H1 (cell line): ENCODE data around the gene POLE. TPM values are rescaled to one million over a fixed set of nuclear protein-coding genes. Genes with fewer than 3 reads are reported as not detected.

Experiments used
- CTCF ChIA-PET: fragments of 300-600 bp; sonication (Branson Sonifier 250); formaldehyde crosslinking; loops from one replicate; lab custom pipeline; 2021; ENCODE audit not compliant: partially characterized antibody; lab: Charles Lee
- POLR2A ChIA-PET: fragments of 300-600 bp; sonication (Branson Sonifier 250); formaldehyde crosslinking; loops from one replicate; lab custom pipeline; 2021; ENCODE audit warnings: inconsistent platforms; ENCODE audit not compliant: partially characterized antibody; lab: Charles Lee
- DNase-seq, 2 experiments: peaks; one replicate each; pipeline versions ENCODE4 v3.0.0 to v3.0.0-alpha.2; 2010 to 2022; ENCODE audit warnings: low spot score in 2 of 2, low read depth in 1 of 2, mixed read lengths in 1 of 2
- FAIRE-seq: peaks from 2 replicates; lab custom pipeline; 2011; peaks lifted over from hg19 to GRCh38; lab: Jason Lieb, UNC
- H2AFZ ChIP-seq: 2 replicates; pipeline ENCODE4 v1.8.1; 2012; ENCODE audit warnings: low read length, inconsistent platforms
- H2AK5ac ChIP-seq: 2 replicates; pipeline ENCODE4 v1.6.1; 2013; ENCODE audit warnings: low read depth, low read length
- H2BK120ac ChIP-seq: replicated peaks from 2 replicates; pipeline ENCODE3; 2013; ENCODE audit warnings: low read depth, low read length, inconsistent platforms
- H2BK12ac ChIP-seq: 2 replicates; pipeline ENCODE4 v1.6.1; 2013; ENCODE audit warnings: low read depth, low read length
- H2BK15ac ChIP-seq: 2 replicates; pipeline ENCODE4 v1.6.1; 2013; ENCODE audit warnings: low read length
- H2BK20ac ChIP-seq: 2 replicates; pipeline ENCODE4 v1.6.1; 2013; ENCODE audit warnings: low read length
- H2BK5ac ChIP-seq: 2 replicates; pipeline ENCODE4 v1.6.1; 2013; ENCODE audit warnings: low read depth, low read length
- H3K14ac ChIP-seq: 2 replicates; pipeline ENCODE4 v1.6.1; 2013; ENCODE audit warnings: inconsistent platforms; ENCODE audit not compliant: insufficient read length
- H3K18ac ChIP-seq: 2 replicates; pipeline ENCODE4 v1.6.1; 2013; ENCODE audit warnings: low read length; ENCODE audit errors: extremely low read depth
- H3K23ac ChIP-seq: 2 replicates; pipeline ENCODE4 v1.6.1; 2013; ENCODE audit warnings: inconsistent platforms; ENCODE audit not compliant: insufficient read length
- H3K23me2 ChIP-seq: 2 replicates; pipeline ENCODE4 v1.6.1; 2013; ENCODE audit warnings: low read depth, low read length
- H3K27ac ChIP-seq: 2 replicates; pipeline ENCODE4 v1.6.1; 2011; ENCODE audit warnings: low read depth, low read length, inconsistent platforms
- H3K27me3 ChIP-seq, 4 experiments: replicated peaks in 1 of 4; 1 replicate in 1 of 4; 2 replicates in 3 of 4; pipeline versions ENCODE4 v1.6.1 to v1.8.1; 2011 to 2013; ENCODE audit warnings: low read length in 3 of 4, mild to moderate bottlenecking in 3 of 4, inconsistent platforms in 2 of 4, mixed read lengths in 2 of 4, moderate library complexity in 1 of 4; ENCODE audit not compliant: control insufficient read depth in 3 of 4, insufficient read depth in 3 of 4; ENCODE audit errors: extremely low read depth in 1 of 4
- H3K36me3 ChIP-seq, 4 experiments: 2 replicates each; pipeline versions ENCODE4 v1.6.1 to v1.8.1; 2011 to 2013; ENCODE audit warnings: mild to moderate bottlenecking in 4 of 4, low read length in 3 of 4, moderate library complexity in 2 of 4, control low read depth in 1 of 4, inconsistent platforms in 1 of 4; ENCODE audit not compliant: insufficient read depth in 4 of 4, control insufficient read depth in 2 of 4
- H3K4ac ChIP-seq: replicated peaks from 2 replicates; pipeline ENCODE3; 2013; ENCODE audit warnings: low read length, low read depth, mixed read lengths, inconsistent platforms; ENCODE audit not compliant: insufficient read length
- H3K4me1 ChIP-seq, 4 experiments: replicated peaks in 1 of 4; 1 replicate in 1 of 4; 2 replicates in 3 of 4; pipeline versions ENCODE4 v1.6.1 to v1.8.1; 2011 to 2013; ENCODE audit warnings: low read length in 3 of 4, inconsistent platforms in 2 of 4, mixed read lengths in 1 of 4; ENCODE audit not compliant: insufficient read depth in 4 of 4, control insufficient read depth in 3 of 4
- H3K4me2 ChIP-seq, 2 experiments: 2 replicates each; pipeline versions ENCODE4 v1.6.1 to v1.8.1; 2011 to 2013; ENCODE audit warnings: low read depth in 2 of 2, low read length in 2 of 2, control low read depth in 1 of 2, inconsistent platforms in 1 of 2, mild to moderate bottlenecking in 1 of 2; ENCODE audit not compliant: insufficient read depth in 1 of 2
- H3K4me3 ChIP-seq, 4 experiments: fragments of 200-600, 300-600 bp in 1 of 4; sonication (generic), shearing (Covaris generic), sonication (Bioruptor Twin) in 1 of 4; 2 replicates each; pipeline versions ENCODE4 v1.5.1 to v1.8.1; 2011 to 2016; ENCODE audit warnings: low read length in 4 of 4, low read depth in 3 of 4, control low read depth in 2 of 4, inconsistent platforms in 2 of 4, mild to moderate bottlenecking in 2 of 4, mixed read lengths in 1 of 4, moderate library complexity in 1 of 4; ENCODE audit not compliant: insufficient read depth in 2 of 4; ENCODE audit errors: extremely low read depth in 1 of 4
- H3K56ac ChIP-seq: replicated peaks from 2 replicates; pipeline ENCODE3; 2013; ENCODE audit warnings: low read depth, mild to moderate bottlenecking, mixed read lengths, low read length, inconsistent platforms; ENCODE audit not compliant: insufficient read length
- H3K79me1 ChIP-seq: 2 replicates; pipeline ENCODE4 v1.6.1; 2013; ENCODE audit warnings: low read depth, low read length, control low read depth
- H3K79me2 ChIP-seq, 2 experiments: 2 replicates each; pipeline versions ENCODE4 v1.6.1 to v1.8.1; 2012 to 2013; ENCODE audit warnings: low read length in 2 of 2, mild to moderate bottlenecking in 2 of 2, inconsistent platforms in 1 of 2; ENCODE audit not compliant: insufficient read depth in 2 of 2, control insufficient read depth in 1 of 2
- H3K9ac ChIP-seq, 4 experiments: replicated peaks in 1 of 4; 1 replicate in 1 of 4; 2 replicates in 3 of 4; pipeline versions ENCODE4 v1.6.1 to v1.8.1; 2011 to 2013; ENCODE audit warnings: low read depth in 3 of 4, low read length in 3 of 4, control low read depth in 2 of 4, mild to moderate bottlenecking in 2 of 4, moderate library complexity in 2 of 4, inconsistent platforms in 1 of 4; ENCODE audit errors: extremely low read depth in 1 of 4
- H3K9me3 ChIP-seq, 2 experiments: 2 replicates each; pipeline versions ENCODE4 v1.6.1 to v1.8.1; 2012 to 2013; ENCODE audit warnings: mild to moderate bottlenecking in 2 of 2, moderate library complexity in 2 of 2, control low read depth in 1 of 2, inconsistent platforms in 1 of 2, low read depth in 1 of 2, low read length in 1 of 2, mixed read lengths in 1 of 2; ENCODE audit not compliant: insufficient read depth in 2 of 2
- H4K20me1 ChIP-seq, 2 experiments: replicated peaks in 1 of 2; 2 replicates each; pipeline versions ENCODE3 to v1.8.1; 2011 to 2013; ENCODE audit warnings: inconsistent platforms in 2 of 2, low read length in 2 of 2, mild to moderate bottlenecking in 1 of 2; ENCODE audit not compliant: insufficient read depth in 2 of 2, control insufficient read depth in 1 of 2
- H4K5ac ChIP-seq: 2 replicates; pipeline ENCODE4 v1.6.1; 2013; ENCODE audit warnings: low read length, low read depth, mixed read lengths, inconsistent platforms; ENCODE audit not compliant: insufficient read length
- H4K8ac ChIP-seq: 2 replicates; pipeline ENCODE4 v1.8.0; 2013; ENCODE audit warnings: mild to moderate bottlenecking, moderate library complexity, low read length, inconsistent platforms; ENCODE audit not compliant: insufficient read depth; ENCODE audit errors: extremely low read depth
- H4K91ac ChIP-seq: replicated peaks from 2 replicates; pipeline ENCODE3; 2013; ENCODE audit warnings: low read length, mixed read lengths, inconsistent platforms; ENCODE audit not compliant: insufficient read length
- BACH1 ChIP-seq: IDR thresholded peaks from 2 replicates; pipeline ENCODE4 v1.6.1; 2012; ENCODE audit warnings: low read length, improper control_type of control experiment
- RXRA ChIP-seq: IDR thresholded peaks from 2 replicates; pipeline ENCODE4 v1.6.1; 2011; ENCODE audit warnings: low read depth, mild to moderate bottlenecking, low read length, moderate library complexity; ENCODE audit not compliant: insufficient read depth
- WGBS, 2 experiments: shearing (Covaris generic) in 1 of 2; methylation state at CpG; one replicate each; pipeline versions ENCODE4 v1.1.6 to v1.1.7; 2013 to 2015; ENCODE audit warnings: low lambda C conversion rate in 2 of 2, mixed read lengths in 2 of 2, inconsistent platforms in 1 of 2, low coverage in 1 of 2, missing lambda C conversion rate in 1 of 2; ENCODE audit not compliant: insufficient replicate concordance in 2 of 2, insufficient coverage in 1 of 2, insufficient read length in 1 of 2; ENCODE audit errors: extremely low coverage in 1 of 2, missing lambda C conversion rate in 1 of 2; 5-methylcytosine and 5-hydroxymethylcytosine counted together
- polyA plus RNA-seq, 7 experiments: library from polyadenylated mRNA; depleted of rRNA in 3 of 7; stranded (reverse) in 5 of 7; unstranded in 2 of 7; fragments of >200 nt in 5 of 7; fragments of 200-250 nt in 2 of 7; gene quantifications; 1 replicate in 5 of 7; 2 replicates in 1 of 7; 4 replicates in 1 of 7; pipeline versions ENCODE4 v1.2.1 to v1.2.3, GENCODE V29; 2011 to 2013; ENCODE audit warnings: missing spikeins in 2 of 7, mixed read lengths in 2 of 7
- total RNA-seq: library from RNA; stranded (reverse); fragmentation: NEBNext Ultra II Directional; extraction: Animal tissue kit (Norgen Biotek cat#: 25700); gene quantifications from 2 replicates; pipeline ENCODE4 v1.2.1, GENCODE V29; 2021

The POLE gene
- total and polyA plus RNA-seq, 2 of the 8 experiments (the other 6 are each of a cell fraction or from before 2014, with no cell fraction given): 59.7 to 115 TPM

GRCh38 chr12:132588821-132589669, 98.1 kb downstream of the POLE start:
- Histone ChIP-seq H3K9ac (no peak overlapping the region), H2AFZ (no peak overlapping the region), H3K27me3 (peaks cover 47 to 90% (median 84%) of the 10 kb centered on the region in 4 experiments), H4K20me1 (peaks cover 0 to 6% of the 10 kb centered on the region in 2 experiments), H3K14ac (no peak overlapping the region), H4K8ac (no peak overlapping the region), H2BK20ac (no peak overlapping the region), H2AK5ac (no peak overlapping the region), H2BK5ac (no peak overlapping the region), H3K36me3 (no peaks in the 10 kb centered on the region), H2BK15ac (no peak overlapping the region), H3K9me3 (peaks cover 0 to 12% of the 10 kb centered on the region in 2 experiments; a peak in 1 of 4 replicates), H3K56ac (no peak overlapping the region), H3K23me2 (no peaks in the 10 kb centered on the region), H3K4me2 (no peak overlapping the region), H3K23ac (no peak overlapping the region), H3K4me1 (peaks cover 0 to 4% (median 0%) of the 10 kb centered on the region in 4 experiments; a peak in 1 of 7 replicates), H4K5ac (no peak overlapping the region), H2BK120ac (no peak overlapping the region), H3K18ac (no peak overlapping the region), H3K79me1 (no peaks in the 10 kb centered on the region), H3K4me3 (no peak overlapping the region), H2BK12ac (no peak overlapping the region), H4K91ac (no peak overlapping the region), H3K27ac (no peak overlapping the region), H3K79me2 (no peaks in the 10 kb centered on the region), H3K4ac (no peak overlapping the region)
- 87% methylated on average over 19 of the region's 19 CpGs; no CpG with 5 or more reads in 1 of the 2 experiments for WGBS, 2 experiments
- no peak for FAIRE-seq
- DNase-seq: no peak
- POLR2A ChIA-PET: interaction anchor here (0.7 to 0.8 kb wide), 2 partner anchors 26 to 29 kb away, joined by 3 read pairs; no protein-coding TSS in a partner anchor
- CTCF ChIA-PET: interaction anchor here (0.5 to 1.0 kb wide), 3 partner anchors 28 to 1704 kb away, joined by 3 to 4 read pairs (median 3); no protein-coding TSS in a partner anchor
- TF ChIP-seq RXRA (no peak), BACH1 (no peak)
